ENCODE results near the gene RALGPS1.

Gene RALGPS1

DNA sequence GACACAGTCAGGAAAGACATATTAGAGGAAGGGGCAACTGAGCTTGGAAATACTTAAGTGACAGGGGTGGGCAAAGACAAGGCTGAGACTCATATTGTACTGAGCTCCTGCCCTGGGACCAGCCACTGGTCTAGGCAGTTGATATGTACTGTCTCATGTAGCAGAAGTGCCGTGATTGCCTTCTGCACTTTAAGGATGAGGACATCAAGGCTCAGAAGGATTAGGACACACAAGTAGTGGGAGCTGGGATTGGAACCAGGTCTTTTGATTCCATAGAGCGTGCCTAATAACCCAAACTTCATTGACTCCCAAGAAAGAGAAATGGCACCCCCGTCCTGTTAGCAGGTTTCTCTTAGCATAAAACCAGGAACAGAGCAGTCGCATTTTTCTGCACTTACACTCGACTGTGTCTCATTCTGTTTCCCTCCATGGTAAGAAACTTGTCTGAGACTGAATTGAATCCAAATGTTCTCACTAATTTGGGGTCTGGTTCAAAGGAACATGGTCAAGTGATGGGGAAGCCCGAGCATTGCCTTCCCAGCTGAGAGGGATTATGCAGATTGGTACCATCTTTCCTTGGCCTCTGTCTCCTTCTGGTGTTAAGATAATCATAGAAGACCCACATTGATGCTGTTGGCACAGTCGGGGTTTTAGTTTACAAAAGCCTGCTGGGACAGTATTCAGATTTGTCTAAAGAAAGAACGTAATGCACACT lies 137.5 kb downstream of the RALGPS1 start:
- no peaks in the 10 kb centered on the region for H4K20me1 ChIP-seq (ENCODE audit: control insufficient read depth, insufficient read depth, low read depth, low read length)
- H3F3A ChIP-seq (ENCODE audit: control insufficient read depth, insufficient read depth): no peaks in the 10 kb centered on the region
- no peaks in the 10 kb centered on the region for H3K27me3 ChIP-seq (ENCODE audit: control insufficient read depth, low read length)
- no peak overlapping the region for H3K27ac ChIP-seq (ENCODE audit: low read depth, low read length)
- no peaks in the 10 kb centered on the region for H3K9me3 ChIP-seq (ENCODE audit: control insufficient read depth, insufficient read depth, low read length)
- no peaks in the 10 kb centered on the region for H3K9me2 ChIP-seq (replicated peaks; ENCODE audit: control insufficient read depth, low read length)
- H3K4me2 ChIP-seq (ENCODE audit: low read length): no peak overlapping the region
- H3K4me1 ChIP-seq (ENCODE audit: control insufficient read depth, low read length): no peaks in the 10 kb centered on the region
- no peak overlapping the region for H3K4me3 ChIP-seq (ENCODE audit: low read length)
- no peak for TF ChIP-seq EZH2phosphoT487 (IDR thresholded peaks at IDR 0.05; ENCODE audit: borderline replicate concordance, low read length)
- TF ChIP-seq, protein P1, sequence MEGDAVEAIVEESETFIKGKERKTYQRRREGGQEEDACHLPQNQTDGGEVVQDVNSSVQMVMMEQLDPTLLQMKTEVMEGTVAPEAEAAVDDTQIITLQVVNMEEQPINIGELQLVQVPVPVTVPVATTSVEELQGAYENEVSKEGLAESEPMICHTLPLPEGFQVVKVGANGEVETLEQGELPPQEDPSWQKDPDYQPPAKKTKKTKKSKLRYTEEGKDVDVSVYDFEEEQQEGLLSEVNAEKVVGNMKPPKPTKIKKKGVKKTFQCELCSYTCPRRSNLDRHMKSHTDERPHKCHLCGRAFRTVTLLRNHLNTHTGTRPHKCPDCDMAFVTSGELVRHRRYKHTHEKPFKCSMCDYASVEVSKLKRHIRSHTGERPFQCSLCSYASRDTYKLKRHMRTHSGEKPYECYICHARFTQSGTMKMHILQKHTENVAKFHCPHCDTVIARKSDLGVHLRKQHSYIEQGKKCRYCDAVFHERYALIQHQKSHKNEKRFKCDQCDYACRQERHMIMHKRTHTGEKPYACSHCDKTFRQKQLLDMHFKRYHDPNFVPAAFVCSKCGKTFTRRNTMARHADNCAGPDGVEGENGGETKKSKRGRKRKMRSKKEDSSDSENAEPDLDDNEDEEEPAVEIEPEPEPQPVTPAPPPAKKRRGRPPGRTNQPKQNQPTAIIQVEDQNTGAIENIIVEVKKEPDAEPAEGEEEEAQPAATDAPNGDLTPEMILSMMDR (IDR thresholded peaks at IDR 0.05; ENCODE audit: low read depth, low read length, poor library complexity, severe bottlenecking): no peak
- H3K79me2 ChIP-seq (ENCODE audit: control insufficient read depth, low read length): no peaks in the 10 kb centered on the region
- H3K36me3 ChIP-seq (ENCODE audit: control insufficient read depth, low read length): no peaks in the 10 kb centered on the region

DNA sequence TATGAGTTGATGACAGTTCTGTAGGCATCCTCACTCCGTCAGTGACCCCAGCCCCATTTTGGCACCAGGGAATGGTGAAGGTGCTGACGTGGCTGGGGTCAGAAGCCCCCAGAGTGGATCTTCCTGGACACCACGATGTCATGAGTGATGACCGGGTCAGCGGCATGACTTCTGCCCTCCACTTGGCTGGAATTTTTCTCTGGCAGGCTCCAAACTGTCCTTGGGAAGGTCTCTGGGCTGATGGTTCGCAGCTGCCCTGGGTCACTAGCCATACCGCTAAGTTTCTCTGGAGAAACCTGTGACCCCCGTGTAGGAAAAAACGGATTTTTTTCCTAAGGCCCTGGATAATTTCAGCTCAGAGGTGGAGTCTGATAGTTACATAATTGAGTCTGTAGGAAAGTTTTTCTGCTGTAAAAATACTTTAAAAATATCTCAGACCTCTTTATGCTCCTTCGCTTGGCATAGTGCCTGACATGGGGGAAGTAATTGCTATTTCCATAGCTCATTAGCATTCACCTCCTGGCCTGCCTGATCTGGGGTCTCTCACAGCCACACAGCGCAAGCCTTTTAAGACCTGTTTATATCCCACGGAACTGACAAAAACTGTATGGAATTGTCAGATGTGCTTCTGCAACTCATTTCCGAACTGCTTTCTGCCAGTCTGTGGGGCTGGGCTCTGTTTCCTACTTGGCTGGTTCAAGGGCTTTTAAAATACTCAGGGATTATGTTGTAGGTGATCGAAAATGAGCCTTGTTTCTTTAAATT lies 138.7 kb downstream of the RALGPS1 start:
- no peak overlapping the region for H3K27ac ChIP-seq (ENCODE audit: low read depth, low read length)
- H4K20me1 ChIP-seq (ENCODE audit: control insufficient read depth, insufficient read depth, low read depth, low read length): no peaks in the 10 kb centered on the region
- H3K4me1 ChIP-seq (ENCODE audit: control insufficient read depth, low read length): no peaks in the 10 kb centered on the region
- H3K9me3 ChIP-seq (ENCODE audit: control insufficient read depth, insufficient read depth, low read length): no peaks in the 10 kb centered on the region
- no peaks in the 10 kb centered on the region for H3K36me3 ChIP-seq (ENCODE audit: control insufficient read depth, low read length)
- H3F3A ChIP-seq (ENCODE audit: control insufficient read depth, insufficient read depth): no peaks in the 10 kb centered on the region
- TF ChIP-seq, protein P1 (IDR thresholded peaks at IDR 0.05; ENCODE audit: low read depth, low read length, poor library complexity, severe bottlenecking): no peak
- TF ChIP-seq EZH2phosphoT487 (IDR thresholded peaks at IDR 0.05; ENCODE audit: borderline replicate concordance, low read length): no peak
- H3K4me2 ChIP-seq (ENCODE audit: low read length): no peak overlapping the region
- H3K9me2 ChIP-seq (replicated peaks; ENCODE audit: control insufficient read depth, low read length): no peaks in the 10 kb centered on the region
- no peak overlapping the region for H3K4me3 ChIP-seq (ENCODE audit: low read length)
- no peaks in the 10 kb centered on the region for H3K79me2 ChIP-seq (ENCODE audit: control insufficient read depth, low read length)
- no peaks in the 10 kb centered on the region for H3K27me3 ChIP-seq (ENCODE audit: control insufficient read depth, low read length)

DNA sequence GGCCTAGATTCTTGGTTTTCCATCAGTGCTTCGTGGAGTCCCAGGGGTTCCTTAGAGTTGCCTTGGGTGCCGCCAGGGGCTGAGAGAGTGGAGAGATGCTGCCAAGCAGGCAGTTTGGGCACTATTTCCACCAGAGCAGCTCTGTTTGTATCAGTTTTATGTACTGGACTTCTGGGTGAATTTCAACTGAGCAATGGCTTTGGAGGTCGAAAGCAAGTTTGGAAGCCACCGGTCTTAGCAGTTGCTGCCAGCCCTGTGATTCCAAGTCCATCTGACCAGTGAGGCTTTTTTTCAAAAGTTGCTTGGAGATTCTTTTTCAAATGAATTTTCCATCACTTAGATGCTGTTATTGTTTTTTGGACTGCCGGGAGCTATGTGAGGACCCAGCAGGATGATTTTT lies 139.4 kb downstream of the RALGPS1 start:
- TF ChIP-seq EZH2phosphoT487 (IDR thresholded peaks at IDR 0.05; ENCODE audit: borderline replicate concordance, low read length): no peak
- TF ChIP-seq, protein P1 (IDR thresholded peaks at IDR 0.05; ENCODE audit: low read depth, low read length, poor library complexity, severe bottlenecking): no peak
- H3K4me2 ChIP-seq (ENCODE audit: low read length): no peak overlapping the region
- H3K4me1 ChIP-seq (ENCODE audit: control insufficient read depth, low read length): no peaks in the 10 kb centered on the region
- H3K27ac ChIP-seq (ENCODE audit: low read depth, low read length): no peak overlapping the region
- H3K4me3 ChIP-seq (ENCODE audit: low read length): no peak overlapping the region
- H3K9me2 ChIP-seq (replicated peaks; ENCODE audit: control insufficient read depth, low read length): no peaks in the 10 kb centered on the region
- no peaks in the 10 kb centered on the region for H3K79me2 ChIP-seq (ENCODE audit: control insufficient read depth, low read length)
- H3F3A ChIP-seq (ENCODE audit: control insufficient read depth, insufficient read depth): no peaks in the 10 kb centered on the region
- no peaks in the 10 kb centered on the region for H3K36me3 ChIP-seq (ENCODE audit: control insufficient read depth, low read length)
- H4K20me1 ChIP-seq (ENCODE audit: control insufficient read depth, insufficient read depth, low read depth, low read length): no peaks in the 10 kb centered on the region
- H3K27me3 ChIP-seq (ENCODE audit: control insufficient read depth, low read length): no peaks in the 10 kb centered on the region
- H3K9me3 ChIP-seq (ENCODE audit: control insufficient read depth, insufficient read depth, low read length): no peaks in the 10 kb centered on the region

All from DOHH2 (cell line).